Measurements from ENCODE around the gene TRMT61A. TPM values are rescaled to one million over a fixed set of nuclear protein-coding genes. Genes with fewer than 3 reads are reported as not detected.

TRMT61A gene
- total RNA-seq, 1 experiment from 2014 or later: 14.9 TPM

DNA sequence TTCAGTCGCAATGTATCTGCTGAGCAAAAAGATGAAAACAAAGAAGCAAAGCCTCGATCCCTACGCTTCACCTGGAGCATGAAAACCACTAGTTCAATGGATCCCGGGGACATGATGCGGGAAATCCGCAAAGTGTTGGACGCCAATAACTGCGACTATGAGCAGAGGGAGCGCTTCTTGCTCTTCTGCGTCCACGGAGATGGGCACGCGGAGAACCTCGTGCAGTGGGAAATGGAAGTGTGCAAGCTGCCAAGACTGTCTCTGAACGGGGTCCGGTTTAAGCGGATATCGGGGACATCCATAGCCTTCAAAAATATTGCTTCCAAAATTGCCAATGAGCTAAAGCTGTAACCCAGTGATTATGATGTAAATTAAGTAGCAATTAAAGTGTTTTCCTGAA is 26.1 kb upstream of the TRMT61A start:
- no peak for DNase-seq (ENCODE audit: low read depth, low spot score)
- Histone ChIP-seq H4K20me1 (ENCODE audit: insufficient read depth) (no peaks in the 10 kb centered on the region; the same call in 1 of the 2 replicates), H3K4me2 (ENCODE audit: low read length) (no peak overlapping the region), H3K9me2 (ENCODE audit: insufficient read depth) (no peaks in the 10 kb centered on the region), H2AFZ (ENCODE audit: low read depth, low read length, poor library complexity, severe bottlenecking) (no peak overlapping the region), H3K9me3 (ENCODE audit: control insufficient read depth in 1 of 2, insufficient read depth in 1 of 2, low read depth in 1 of 2, low read length in 2 of 2) (no peaks in the 10 kb centered on the region), H3K79me2 (ENCODE audit: insufficient read depth, low read length) (peaks cover 15% of the 10 kb centered on the region), H3K27me3 (ENCODE audit: insufficient read depth, low read length) (no peaks in the 10 kb centered on the region), H3K27ac (ENCODE audit: low read depth, low read length) (no peak overlapping the region), H3K9ac (ENCODE audit: low read length) (no peak overlapping the region), H3K36me3 (ENCODE audit: control insufficient read depth in 1 of 2, insufficient read depth in 2 of 2, low read length in 2 of 2) (peaks cover 22 to 33% of the 10 kb centered on the region in 2 experiments), H3K4me1 (ENCODE audit: control insufficient read depth in 1 of 2, insufficient read depth in 2 of 2, low read length in 2 of 2) (no peaks in the 10 kb centered on the region), H3K4me3 (replicated peaks in 1 of 2; ENCODE audit: low read depth in 1 of 2, low read length in 2 of 2) (no peak overlapping the region)
- TF ChIP-seq YY1 (IDR thresholded peaks at IDR 0.05; ENCODE audit: extremely low read depth, insufficient replicate concordance, low read depth, low read length) (no peak), POLR2A (IDR thresholded peaks at IDR 0.05; ENCODE audit: borderline replicate concordance, extremely low read depth, insufficient read depth, insufficient read length) (no peak), ZNF274 (IDR thresholded peaks at IDR 0.05; ENCODE audit: low read depth, low read length) (no peak), SIN3A (IDR thresholded peaks at IDR 0.05; ENCODE audit: low read depth) (no peak), SRF (IDR thresholded peaks at IDR 0.05; ENCODE audit: low read depth) (no peak), SP1 (IDR thresholded peaks at IDR 0.05; ENCODE audit: low read depth) (no peak)
- intact Hi-C loops (cut with micrococcal nuclease): no loop called here
- BruUV-seq (replicated peaks): no TSS peak
- no peak for ATAC-seq
- ChIA-PET RAD21 (ENCODE audit: low non-redundant PET in 1 of 2, low total read pairs in 2 of 2, uncharacterized antibody in 2 of 2, unreplicated experiment in 2 of 2) (no interaction called here), POLR2A (no interaction called here), CTCF (interaction anchor here (1.3 kb wide), 1 partner anchor 44 kb away, joined by 4 read pairs; no protein-coding TSS in a partner anchor)

DNA sequence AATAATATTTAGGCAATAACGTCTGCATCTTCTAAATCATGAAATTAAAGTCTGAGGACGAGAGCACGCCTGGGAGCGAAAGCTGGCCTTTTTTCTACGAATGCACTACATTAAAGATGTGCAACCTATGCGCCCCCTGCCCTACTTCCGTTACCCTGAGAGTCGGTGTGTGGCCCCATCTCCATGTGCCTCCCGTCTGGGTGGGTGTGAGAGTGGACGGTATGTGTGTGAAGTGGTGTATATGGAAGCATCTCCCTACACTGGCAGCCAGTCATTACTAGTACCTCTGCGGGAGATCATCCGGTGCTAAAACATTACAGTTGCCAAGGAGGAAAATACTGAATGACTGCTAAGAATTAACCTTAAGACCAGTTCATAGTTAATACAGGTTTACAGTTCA is 25.7 kb upstream of the TRMT61A start:
- intact Hi-C loops (cut with micrococcal nuclease): no loop called here
- no peaks in the 10 kb centered on the region; the same call in 1 of the 2 replicates for H4K20me1 ChIP-seq (ENCODE audit: insufficient read depth)
- H2AFZ ChIP-seq (ENCODE audit: low read depth, low read length, poor library complexity, severe bottlenecking): no peak overlapping the region
- ATAC-seq: no peak
- BruUV-seq (replicated peaks): no TSS peak
- no peaks in the 10 kb centered on the region for H3K27me3 ChIP-seq (ENCODE audit: insufficient read depth, low read length)
- POLR2A ChIA-PET: no interaction called here
- CTCF ChIA-PET: no interaction called here
- RAD21 ChIA-PET (ENCODE audit: low non-redundant PET in 1 of 2, low total read pairs in 2 of 2, uncharacterized antibody in 2 of 2, unreplicated experiment in 2 of 2): no interaction called here
- H3K9me2 ChIP-seq (ENCODE audit: insufficient read depth): no peaks in the 10 kb centered on the region
- DNase-seq (ENCODE audit: low read depth, low spot score): no peak
- no peak for TF ChIP-seq ZFX (IDR thresholded peaks at IDR 0.05)
- TF ChIP-seq CBX3 (IDR thresholded peaks at IDR 0.05; ENCODE audit: low read depth): no peak
- TF ChIP-seq, protein P1, sequence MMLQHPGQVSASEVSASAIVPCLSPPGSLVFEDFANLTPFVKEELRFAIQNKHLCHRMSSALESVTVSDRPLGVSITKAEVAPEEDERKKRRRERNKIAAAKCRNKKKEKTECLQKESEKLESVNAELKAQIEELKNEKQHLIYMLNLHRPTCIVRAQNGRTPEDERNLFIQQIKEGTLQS (IDR thresholded peaks at IDR 0.05): no peak
- no peak for TF ChIP-seq CEBPB (IDR thresholded peaks at IDR 0.05; ENCODE audit: low read depth)
- TF ChIP-seq EGR1 (IDR thresholded peaks at IDR 0.05; ENCODE audit: low read depth): no peak
- no peak for TF ChIP-seq EZH2 (IDR thresholded peaks at IDR 0.05)
- no peak for TF ChIP-seq POLR2A (IDR thresholded peaks at IDR 0.05; ENCODE audit: borderline replicate concordance, extremely low read depth, insufficient read depth, insufficient read length)
- TF ChIP-seq ELF1 (IDR thresholded peaks at IDR 0.05; ENCODE audit: borderline replicate concordance, low read depth): no peak
- TF ChIP-seq POLR2AphosphoS5 (IDR thresholded peaks at IDR 0.05; ENCODE audit: low read depth, low read length): no peak
- TF ChIP-seq, protein P2, sequence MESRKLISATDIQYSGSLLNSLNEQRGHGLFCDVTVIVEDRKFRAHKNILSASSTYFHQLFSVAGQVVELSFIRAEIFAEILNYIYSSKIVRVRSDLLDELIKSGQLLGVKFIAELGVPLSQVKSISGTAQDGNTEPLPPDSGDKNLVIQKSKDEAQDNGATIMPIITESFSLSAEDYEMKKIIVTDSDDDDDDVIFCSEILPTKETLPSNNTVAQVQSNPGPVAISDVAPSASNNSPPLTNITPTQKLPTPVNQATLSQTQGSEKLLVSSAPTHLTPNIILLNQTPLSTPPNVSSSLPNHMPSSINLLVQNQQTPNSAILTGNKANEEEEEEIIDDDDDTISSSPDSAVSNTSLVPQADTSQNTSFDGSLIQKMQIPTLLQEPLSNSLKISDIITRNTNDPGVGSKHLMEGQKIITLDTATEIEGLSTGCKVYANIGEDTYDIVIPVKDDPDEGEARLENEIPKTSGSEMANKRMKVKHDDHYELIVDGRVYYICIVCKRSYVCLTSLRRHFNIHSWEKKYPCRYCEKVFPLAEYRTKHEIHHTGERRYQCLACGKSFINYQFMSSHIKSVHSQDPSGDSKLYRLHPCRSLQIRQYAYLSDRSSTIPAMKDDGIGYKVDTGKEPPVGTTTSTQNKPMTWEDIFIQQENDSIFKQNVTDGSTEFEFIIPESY (IDR thresholded peaks at IDR 0.05; ENCODE audit: extremely low read depth, insufficient replicate concordance, low read length): no peak
- no peak for TF ChIP-seq EZH2phosphoT487 (IDR thresholded peaks at IDR 0.05; ENCODE audit: borderline replicate concordance)
- TF ChIP-seq TCF7L2 (IDR thresholded peaks at IDR 0.05; ENCODE audit: borderline replicate concordance, extremely low read depth, insufficient read depth, insufficient read length): no peak
- no peak for TF ChIP-seq SP1 (IDR thresholded peaks at IDR 0.05; ENCODE audit: low read depth)
- TF ChIP-seq FOSL1 (IDR thresholded peaks at IDR 0.05; ENCODE audit: low read depth): no peak
- TF ChIP-seq RAD21 (IDR thresholded peaks at IDR 0.05; ENCODE audit: low read depth): no peak
- no peak for TF ChIP-seq YY1 (IDR thresholded peaks at IDR 0.05; ENCODE audit: extremely low read depth, insufficient replicate concordance, low read depth, low read length)
- H3K4me3 ChIP-seq (replicated peaks in 1 of 2; ENCODE audit: low read depth in 1 of 2, low read length in 2 of 2): no peak overlapping the region
- H3K36me3 ChIP-seq (ENCODE audit: control insufficient read depth in 1 of 2, insufficient read depth in 2 of 2, low read length in 2 of 2): peaks cover 23 to 33% of the 10 kb centered on the region in 2 experiments
- H3K9me3 ChIP-seq (ENCODE audit: control insufficient read depth in 1 of 2, insufficient read depth in 1 of 2, low read depth in 1 of 2, low read length in 2 of 2): no peaks in the 10 kb centered on the region
- no peak overlapping the region for H3K9ac ChIP-seq (ENCODE audit: low read length)
- H3K79me2 ChIP-seq (ENCODE audit: insufficient read depth, low read length): peaks cover 15% of the 10 kb centered on the region
- H3K4me2 ChIP-seq (ENCODE audit: low read length): no peak overlapping the region
- H3K27ac ChIP-seq (ENCODE audit: low read depth, low read length): no peak overlapping the region
- H3K4me1 ChIP-seq (ENCODE audit: control insufficient read depth in 1 of 2, insufficient read depth in 2 of 2, low read length in 2 of 2): no peaks in the 10 kb centered on the region
